Measurements from ENCODE around the gene SPDYE2B. TPM values are rescaled to one million over a fixed set of nuclear protein-coding genes. Genes with fewer than 3 reads are reported as not detected.
"Not testable (repeated sequence)": the region's sequence is repeated elsewhere in the genome, so short reads cannot be mapped to it uniquely, and the experiment has no call there.

Gene SPDYE2B
- polyA plus RNA-seq, 3 donors: not detected

DNA sequence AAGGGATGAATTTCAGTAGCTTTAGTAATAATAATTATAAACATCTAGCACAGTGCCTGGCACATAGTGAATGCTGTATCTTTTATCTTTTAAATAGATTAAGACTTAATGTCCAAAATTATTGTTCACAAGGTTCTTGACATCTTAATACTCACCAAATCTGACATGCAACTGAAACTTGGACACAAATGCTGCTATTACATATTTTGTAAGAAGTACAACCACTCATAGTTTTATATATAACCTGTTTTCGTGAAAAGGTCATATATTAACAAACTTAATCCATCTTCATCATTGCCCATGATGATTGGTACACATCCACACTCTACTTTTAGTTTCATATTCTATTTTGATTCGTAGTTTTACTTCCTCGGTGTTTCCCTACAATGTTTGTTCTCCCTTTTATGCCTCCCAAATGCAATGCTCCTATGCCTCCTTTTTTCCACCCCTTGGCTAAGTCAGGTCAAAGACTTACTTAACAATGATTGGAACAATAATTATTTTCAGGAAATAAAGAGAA is 45.0 kb downstream of the SPDYE2B start:
- H4K20me1 ChIP-seq (ENCODE audit: insufficient read depth, low read length); H3K9me3 ChIP-seq (replicated peaks in 1 of 2; ENCODE audit: control insufficient read depth in 1 of 2, insufficient read depth in 1 of 2, low read length in 2 of 2); H3K9ac ChIP-seq (ENCODE audit: insufficient read depth, low read length, poor library complexity, severe bottlenecking); H3K36me3 Mint-ChIP-seq; DNase-seq; H2AFZ ChIP-seq (ENCODE audit: insufficient read depth, low read depth, low read length, poor library complexity, severe bottlenecking); H3K4me3 ChIP-seq (replicated peaks in 1 of 3; ENCODE audit: low read depth in 2 of 3, low read length in 3 of 3); H3K4me1 ChIP-seq (ENCODE audit: control insufficient read depth in 1 of 2, insufficient read depth in 2 of 2, low read length in 2 of 2); H3K4me2 ChIP-seq (replicated peaks; ENCODE audit: extremely low read depth, low read length, poor library complexity, severe bottlenecking); H3K27me3 ChIP-seq (ENCODE audit: control insufficient read depth in 2 of 2, insufficient read depth in 2 of 2, low read length in 2 of 2); intact Hi-C loops (cut with micrococcal nuclease); H3K79me2 ChIP-seq (ENCODE audit: insufficient read depth, low read length); H3K9me3 Mint-ChIP-seq; H3K27ac ChIP-seq (ENCODE audit: low read depth in 1 of 2, low read length in 2 of 2); H3K36me3 ChIP-seq (replicated peaks in 1 of 2; ENCODE audit: control insufficient read depth in 1 of 2, insufficient read depth in 2 of 2, low read length in 2 of 2); H3K27me3 Mint-ChIP-seq (ENCODE audit: low read depth in 3 of 3); H3K4me3 Mint-ChIP-seq: not testable (repeated sequence)
- Mint-ChIP-seq H3K27ac (peak overlapping the region in 1 of 7 donors; percentile 22), H3K4me1 (peaks cover 10% of the 10 kb centered on the region)
- no CpG with 5 or more reads among the region's 3 CpGs for WGBS (ENCODE audit: insufficient coverage)

DNA sequence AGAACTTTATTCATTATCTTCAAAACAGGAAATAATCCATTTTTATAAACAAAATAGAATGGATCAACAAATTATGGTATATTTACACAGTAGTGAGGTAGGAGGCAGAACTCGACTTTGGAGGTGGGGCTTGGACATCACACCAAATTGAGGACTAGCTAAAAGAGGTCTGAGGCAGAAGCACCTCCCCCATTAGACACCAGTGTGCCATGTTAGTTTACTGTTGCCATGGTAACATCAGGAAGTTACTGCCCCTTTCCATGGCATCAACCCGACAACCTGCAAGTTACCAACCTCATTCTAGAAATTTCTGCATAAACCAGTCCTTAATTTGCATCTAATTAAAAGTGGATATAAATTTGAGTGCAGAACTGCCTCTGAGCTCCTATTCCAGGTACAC is 45.9 kb downstream of the SPDYE2B start:
- H3K4me3 ChIP-seq (replicated peaks in 1 of 3; ENCODE audit: low read depth in 2 of 3, low read length in 3 of 3); H3K27me3 ChIP-seq (ENCODE audit: control insufficient read depth in 2 of 2, insufficient read depth in 2 of 2, low read length in 2 of 2); H3K9me3 Mint-ChIP-seq; intact Hi-C loops (cut with micrococcal nuclease); H3K27ac ChIP-seq (ENCODE audit: low read depth in 1 of 2, low read length in 2 of 2); H3K27me3 Mint-ChIP-seq (ENCODE audit: low read depth in 3 of 3); H4K20me1 ChIP-seq (ENCODE audit: insufficient read depth, low read length); H3K4me3 Mint-ChIP-seq; H3K36me3 ChIP-seq (replicated peaks in 1 of 2; ENCODE audit: control insufficient read depth in 1 of 2, insufficient read depth in 2 of 2, low read length in 2 of 2); H3K27ac Mint-ChIP-seq; DNase-seq; H3K4me1 ChIP-seq (ENCODE audit: control insufficient read depth in 1 of 2, insufficient read depth in 2 of 2, low read length in 2 of 2); H3K9me3 ChIP-seq (replicated peaks in 1 of 2; ENCODE audit: control insufficient read depth in 1 of 2, insufficient read depth in 1 of 2, low read length in 2 of 2); H3K36me3 Mint-ChIP-seq; H3K9ac ChIP-seq (ENCODE audit: insufficient read depth, low read length, poor library complexity, severe bottlenecking); H3K4me2 ChIP-seq (replicated peaks; ENCODE audit: extremely low read depth, low read length, poor library complexity, severe bottlenecking); H2AFZ ChIP-seq (ENCODE audit: insufficient read depth, low read depth, low read length, poor library complexity, severe bottlenecking); H3K79me2 ChIP-seq (ENCODE audit: insufficient read depth, low read length): not testable (repeated sequence)
- no CpG with 5 or more reads among the region's 2 CpGs for WGBS (ENCODE audit: insufficient coverage)
- H3K4me1 Mint-ChIP-seq: peaks cover 10% of the 10 kb centered on the region

DNA sequence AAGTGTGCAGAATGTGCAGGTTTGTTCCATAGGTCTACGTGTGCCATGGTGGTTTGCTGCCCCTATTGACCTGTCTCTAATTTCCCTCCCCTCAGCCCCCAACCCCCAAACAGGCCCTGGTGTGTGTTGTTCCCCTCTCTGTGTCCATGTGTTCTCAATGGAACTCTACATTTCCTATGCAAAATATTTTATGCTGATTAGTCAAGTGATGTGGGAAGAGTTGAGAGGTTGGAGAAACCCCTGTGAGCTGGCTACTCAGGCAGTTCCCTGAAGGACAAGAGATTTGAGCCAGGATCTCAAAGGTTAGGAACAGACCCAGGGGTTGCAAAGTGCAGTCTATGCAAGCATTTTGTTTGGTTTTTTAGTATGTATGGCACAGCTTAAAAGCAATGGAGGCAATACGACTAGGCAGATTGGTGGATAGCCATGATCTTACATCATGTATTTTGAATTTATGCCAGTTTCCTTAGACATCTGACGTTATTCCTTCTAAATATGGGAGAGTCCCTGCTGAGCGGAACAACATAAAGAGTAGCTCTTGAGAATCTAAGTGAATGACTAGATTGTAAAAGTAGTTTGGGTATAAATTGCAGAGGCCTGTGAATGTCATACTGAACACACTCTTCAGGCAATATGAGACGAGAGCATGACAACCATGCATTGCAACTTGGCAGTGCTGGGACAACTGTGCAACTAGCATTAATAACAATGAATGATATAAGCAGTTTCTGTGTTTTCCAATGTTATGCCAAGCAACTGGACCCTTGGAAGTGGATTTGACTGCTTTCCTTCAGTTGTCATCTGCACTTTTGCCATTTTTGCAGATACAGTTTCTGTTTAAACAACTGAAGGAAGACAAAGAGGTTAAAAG is 47.8 kb downstream of the SPDYE2B start:
- H4K20me1 ChIP-seq (ENCODE audit: insufficient read depth, low read length); H3K9me3 ChIP-seq (replicated peaks in 1 of 2; ENCODE audit: control insufficient read depth in 1 of 2, insufficient read depth in 1 of 2, low read length in 2 of 2); H3K4me3 Mint-ChIP-seq; H3K27me3 Mint-ChIP-seq (ENCODE audit: low read depth in 3 of 3); H3K79me2 ChIP-seq (ENCODE audit: insufficient read depth, low read length); H3K4me2 ChIP-seq (replicated peaks; ENCODE audit: extremely low read depth, low read length, poor library complexity, severe bottlenecking); intact Hi-C loops (cut with micrococcal nuclease); H3K9ac ChIP-seq (ENCODE audit: insufficient read depth, low read length, poor library complexity, severe bottlenecking); H3K4me1 ChIP-seq (ENCODE audit: control insufficient read depth in 1 of 2, insufficient read depth in 2 of 2, low read length in 2 of 2); H3K9me3 Mint-ChIP-seq; H2AFZ ChIP-seq (ENCODE audit: insufficient read depth, low read depth, low read length, poor library complexity, severe bottlenecking); H3K27ac Mint-ChIP-seq; DNase-seq; H3K36me3 Mint-ChIP-seq; H3K27ac ChIP-seq (ENCODE audit: low read depth in 1 of 2, low read length in 2 of 2); H3K27me3 ChIP-seq (ENCODE audit: control insufficient read depth in 2 of 2, insufficient read depth in 2 of 2, low read length in 2 of 2); H3K4me3 ChIP-seq (replicated peaks in 1 of 3; ENCODE audit: low read depth in 2 of 3, low read length in 3 of 3); H3K36me3 ChIP-seq (replicated peaks in 1 of 2; ENCODE audit: control insufficient read depth in 1 of 2, insufficient read depth in 2 of 2, low read length in 2 of 2): not testable (repeated sequence)
- WGBS (ENCODE audit: insufficient coverage): no CpG with 5 or more reads among the region's 5 CpGs
- H3K4me1 Mint-ChIP-seq: peaks cover 10% of the 10 kb centered on the region

DNA sequence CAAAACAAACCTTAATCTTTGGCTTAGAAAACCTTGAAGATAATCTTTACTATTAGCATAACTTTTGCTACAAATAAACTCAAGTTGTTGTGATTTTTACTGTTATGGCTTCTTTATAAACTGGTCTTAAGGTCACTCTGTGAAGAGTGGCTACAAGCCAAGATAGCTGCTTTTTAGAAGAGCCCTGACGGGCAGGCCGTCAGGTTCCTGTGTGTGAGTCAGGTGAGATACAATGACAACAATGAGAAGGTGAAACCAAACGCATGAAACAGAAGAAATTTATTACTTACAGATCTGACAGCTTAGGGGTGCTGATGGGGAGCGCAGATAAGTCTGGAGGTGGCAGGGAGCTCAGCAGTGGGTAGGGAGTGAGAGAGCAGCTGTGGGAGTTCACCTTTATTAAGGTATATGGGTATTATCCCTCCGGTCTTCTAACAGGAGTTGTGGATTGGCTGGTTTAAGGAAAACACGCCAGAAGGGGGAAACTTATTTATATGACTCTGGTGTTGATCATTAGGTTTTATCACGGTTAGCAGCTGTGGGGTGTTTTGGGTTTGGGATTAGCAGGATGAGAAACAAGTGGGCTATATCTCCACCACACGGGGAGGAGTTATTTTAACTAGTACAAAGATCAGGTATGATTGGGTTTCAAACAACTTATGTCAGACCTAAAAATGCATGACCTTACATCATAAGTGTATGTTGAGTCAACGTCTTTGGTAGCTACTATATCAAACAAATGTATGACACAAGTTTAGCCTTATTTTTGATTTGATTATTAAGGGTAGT is 49.0 kb downstream of the SPDYE2B start:
- H3K27ac ChIP-seq (ENCODE audit: low read depth in 1 of 2, low read length in 2 of 2); H3K9me3 Mint-ChIP-seq; H3K4me1 ChIP-seq (ENCODE audit: control insufficient read depth in 1 of 2, insufficient read depth in 2 of 2, low read length in 2 of 2); H3K4me3 Mint-ChIP-seq; H3K79me2 ChIP-seq (ENCODE audit: insufficient read depth, low read length); DNase-seq; H3K4me3 ChIP-seq (replicated peaks in 1 of 3; ENCODE audit: low read depth in 2 of 3, low read length in 3 of 3); H3K27me3 ChIP-seq (ENCODE audit: control insufficient read depth in 2 of 2, insufficient read depth in 2 of 2, low read length in 2 of 2); intact Hi-C loops (cut with micrococcal nuclease); H3K36me3 ChIP-seq (replicated peaks in 1 of 2; ENCODE audit: control insufficient read depth in 1 of 2, insufficient read depth in 2 of 2, low read length in 2 of 2); H3K27ac Mint-ChIP-seq; H2AFZ ChIP-seq (ENCODE audit: insufficient read depth, low read depth, low read length, poor library complexity, severe bottlenecking); H4K20me1 ChIP-seq (ENCODE audit: insufficient read depth, low read length); H3K36me3 Mint-ChIP-seq; H3K27me3 Mint-ChIP-seq (ENCODE audit: low read depth in 3 of 3); H3K9me3 ChIP-seq (replicated peaks in 1 of 2; ENCODE audit: control insufficient read depth in 1 of 2, insufficient read depth in 1 of 2, low read length in 2 of 2); H3K9ac ChIP-seq (ENCODE audit: insufficient read depth, low read length, poor library complexity, severe bottlenecking); H3K4me2 ChIP-seq (replicated peaks; ENCODE audit: extremely low read depth, low read length, poor library complexity, severe bottlenecking): not testable (repeated sequence)
- WGBS (ENCODE audit: insufficient coverage): 93% methylated on average over 3 of the region's 9 CpGs
- peaks cover 10% of the 10 kb centered on the region for H3K4me1 Mint-ChIP-seq
